Fibroblast of lung (primary cell): ENCODE results near the gene SLC6A8. TPM values are rescaled to one million over a fixed set of nuclear protein-coding genes. Genes with fewer than 3 reads are reported as not detected.

Experiments used
- DNase-seq, 2 donors: peaks; one replicate each; pipeline versions ENCODE4 v3.0.0 to v3.0.0-alpha.2; 2010; ENCODE audit warnings: low read depth in 2 of 2
- H2AFZ ChIP-seq: 2 replicates; pipeline ENCODE4 v1.5.1; 2012; ENCODE audit warnings: low read length, control low read depth, inconsistent platforms
- H3K27ac ChIP-seq: 2 replicates; pipeline ENCODE4 v1.5.1; 2011; ENCODE audit warnings: low read length, control low read depth; ENCODE audit not compliant: insufficient read depth
- H3K27me3 ChIP-seq: 2 replicates; pipeline ENCODE4 v1.5.1; 2011; ENCODE audit warnings: mild to moderate bottlenecking, low read length; ENCODE audit not compliant: control insufficient read depth, insufficient read depth
- H3K36me3 ChIP-seq: 2 replicates; pipeline ENCODE4 v1.5.1; 2011; ENCODE audit warnings: low read length; ENCODE audit not compliant: control insufficient read depth, insufficient read depth
- H3K4me1 ChIP-seq: 2 replicates; pipeline ENCODE4 v1.5.1; 2011; ENCODE audit warnings: low read length; ENCODE audit not compliant: control insufficient read depth, insufficient read depth; ENCODE audit errors: extremely low read depth
- H3K4me2 ChIP-seq: 2 replicates; pipeline ENCODE4 v1.5.1; 2011; ENCODE audit warnings: low read length, control low read depth; ENCODE audit not compliant: insufficient read depth; ENCODE audit errors: extremely low read depth
- H3K4me3 ChIP-seq, 4 experiments: fragments of 200-600 bp in 1 of 4; sonication (generic) in 1 of 4; replicated peaks in 1 of 4; 2 replicates each; pipeline ENCODE4 v1.5.1; 2011 to 2016; ENCODE audit warnings: low read length in 4 of 4, low read depth in 3 of 4, mild to moderate bottlenecking in 3 of 4, control low read depth in 2 of 4, inconsistent platforms in 1 of 4, mixed read lengths in 1 of 4; ENCODE audit not compliant: insufficient read depth in 1 of 4; ENCODE audit errors: control extremely low read depth in 1 of 4
- H3K79me2 ChIP-seq: 2 replicates; pipeline ENCODE4 v1.5.1; 2012; ENCODE audit warnings: mild to moderate bottlenecking, low read length, inconsistent platforms; ENCODE audit not compliant: control insufficient read depth, insufficient read depth
- H3K9ac ChIP-seq: 2 replicates; pipeline ENCODE4 v1.5.1; 2011; ENCODE audit warnings: mild to moderate bottlenecking, low read length, control low read depth; ENCODE audit not compliant: insufficient read depth
- H3K9me3 ChIP-seq: 2 replicates; pipeline ENCODE4 v1.5.1; 2012; ENCODE audit warnings: low read depth, low read length; ENCODE audit not compliant: control insufficient read depth, insufficient read depth
- H4K20me1 ChIP-seq: 2 replicates; pipeline ENCODE4 v1.5.1; 2011; ENCODE audit warnings: low read length; ENCODE audit not compliant: control insufficient read depth, insufficient read depth; ENCODE audit errors: extremely low read depth
- CTCF ChIP-seq, 2 donors: IDR thresholded peaks in 1 of 2; conservative IDR thresholded peaks in 1 of 2; 1 replicate in 1 of 2; 2 replicates in 1 of 2; pipeline ENCODE4 v1.5.1; 2011 to 2012; ENCODE audit warnings: low read length in 2 of 2, control low read depth in 1 of 2, inconsistent platforms in 1 of 2, low read depth in 1 of 2, mild to moderate bottlenecking in 1 of 2
- EZH2 ChIP-seq: IDR thresholded peaks from 2 replicates; pipeline ENCODE4 v1.5.1; 2012; ENCODE audit warnings: low read length, control low read depth, mild to moderate bottlenecking; ENCODE audit errors: missing control alignments
- polyA plus RNA-seq, 2 donors: library from polyadenylated mRNA; depleted of rRNA in 1 of 2; stranded (reverse) in 1 of 2; unstranded in 1 of 2; fragments of >200 nt; gene quantifications; 2 replicates each; pipeline ENCODE4 v1.2.1, GENCODE V29; 2011 to 2012; ENCODE audit warnings: missing spikeins in 1 of 2
- total RNA-seq: library from RNA; depleted of rRNA; stranded (reverse); fragments of >200 nt; gene quantifications from 2 replicates; pipeline ENCODE4 v1.2.1, GENCODE V29; 2014

SLC6A8 gene
- total and polyA plus RNA-seq, 2 donors (not counting 1 experiment from before 2014, with no cell fraction given) = 7.7 to 11.1 TPM

DNA sequence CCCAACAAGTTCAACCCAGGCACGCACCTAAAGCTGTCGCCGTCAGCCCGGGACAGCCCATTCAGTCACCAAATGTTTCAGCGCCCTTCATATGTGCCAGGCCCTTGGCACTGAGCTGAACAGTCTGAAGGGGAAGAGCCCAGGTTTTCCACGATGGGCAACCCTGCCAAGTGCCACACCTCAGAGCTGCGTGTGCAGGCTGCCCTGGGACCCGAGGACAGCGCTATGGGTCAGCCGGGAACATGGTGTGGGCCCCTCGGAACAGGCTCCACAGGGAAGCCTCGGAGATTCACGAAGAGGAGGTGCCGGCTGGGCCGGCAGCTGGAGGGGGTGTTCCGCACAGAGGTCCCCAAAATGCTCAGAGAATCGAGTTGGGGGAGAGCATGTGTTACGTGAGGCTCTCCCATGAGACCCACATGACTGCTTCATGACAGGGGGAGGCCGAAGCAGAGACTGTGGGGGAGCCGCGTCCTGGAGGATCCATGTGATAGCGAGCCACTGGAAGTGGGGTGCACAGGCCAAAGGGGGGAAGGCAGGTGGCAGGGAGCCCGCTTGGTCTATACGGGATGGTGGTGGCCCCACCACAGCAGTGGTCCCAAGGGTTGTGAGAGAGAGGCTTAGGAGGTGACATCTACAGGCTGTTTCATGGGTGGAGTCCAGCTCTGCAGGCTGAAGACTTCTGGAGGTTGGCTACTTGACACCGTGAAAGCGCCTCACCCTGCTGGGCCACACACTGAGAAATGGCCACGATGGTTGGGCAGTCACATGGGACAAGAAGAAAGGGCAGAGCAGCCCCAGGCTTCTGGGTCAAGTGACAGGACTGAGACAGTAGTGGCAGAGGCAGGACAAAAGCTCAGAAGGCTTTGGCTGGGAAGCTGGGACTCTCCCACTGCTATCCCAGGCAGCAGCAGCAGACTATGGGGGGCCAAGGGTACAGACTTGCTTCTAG is 22.3 kb downstream of the SLC6A8 start:
- DNase-seq = no peak
- Histone ChIP-seq H3K27ac (no peak overlapping the region), H3K9ac (no peak overlapping the region), H3K9me3 (no peaks in the 10 kb centered on the region), H3K4me2 (no peak overlapping the region), H2AFZ (no peak overlapping the region), H3K27me3 (no peaks in the 10 kb centered on the region), H4K20me1 (no peaks in the 10 kb centered on the region), H3K4me3 (no peak overlapping the region), H3K79me2 (no peaks in the 10 kb centered on the region), H3K36me3 (peaks cover 1% of the 10 kb centered on the region), H3K4me1 (no peaks in the 10 kb centered on the region)
- TF ChIP-seq EZH2 = no peak
- no peak for TF ChIP-seq CTCF (conservative IDR thresholded peaks at IDR 0.05 in 1 of 2, IDR thresholded peaks at IDR 0.05 in 1 of 2; ENCODE audit: low read depth in 1 of 2, low read length in 2 of 2)

DNA sequence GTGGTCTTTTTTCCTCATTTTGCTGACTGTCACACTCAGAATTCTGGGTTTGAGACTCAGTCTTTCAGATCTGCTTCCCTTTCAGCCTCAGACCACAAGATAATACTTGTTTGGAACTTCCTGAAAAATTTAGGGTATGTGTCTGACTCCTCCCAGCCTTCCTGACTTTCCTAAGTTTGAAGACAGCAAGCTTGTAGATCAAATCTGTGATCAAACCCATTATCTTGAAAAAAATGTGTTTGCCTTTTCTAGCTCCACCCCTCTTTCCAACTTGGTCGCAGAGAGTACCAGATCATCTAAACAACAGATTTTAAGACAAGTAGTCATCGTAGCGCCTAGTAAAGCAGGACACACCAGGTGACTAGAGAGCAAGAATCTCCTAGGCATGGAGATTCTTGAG is 26.5 kb downstream of the SLC6A8 start:
- TF ChIP-seq EZH2 (no peak), CTCF (conservative IDR thresholded peaks at IDR 0.05 in 1 of 2, IDR thresholded peaks at IDR 0.05 in 1 of 2; ENCODE audit: low read depth in 1 of 2, low read length in 2 of 2) (no peak)

GRCh38 chrX:153717445-153717844 is 29.7 kb downstream of the SLC6A8 start:
- no peaks in the 10 kb centered on the region for H3K9me3 ChIP-seq
- H3K27me3 ChIP-seq = no peaks in the 10 kb centered on the region
- H3K4me1 ChIP-seq = no peaks in the 10 kb centered on the region
- no peaks in the 10 kb centered on the region for H4K20me1 ChIP-seq
- no peak for DNase-seq
- peaks cover 6% of the 10 kb centered on the region for H3K36me3 ChIP-seq
- no peak overlapping the region for H3K27ac ChIP-seq
- no peak overlapping the region for H3K9ac ChIP-seq
- H2AFZ ChIP-seq = no peak overlapping the region
- peaks cover 6% of the 10 kb centered on the region for H3K79me2 ChIP-seq
- TF ChIP-seq CTCF (conservative IDR thresholded peaks at IDR 0.05 in 1 of 2, IDR thresholded peaks at IDR 0.05 in 1 of 2; ENCODE audit: low read depth in 1 of 2, low read length in 2 of 2) (no peak), EZH2 (no peak)
- no peak overlapping the region for H3K4me3 ChIP-seq
- no peak overlapping the region for H3K4me2 ChIP-seq

More for the DNA sequence above, 26.5 kb downstream of the SLC6A8 start:
- Histone ChIP-seq H3K9ac (no peak overlapping the region), H3K79me2 (no peaks in the 10 kb centered on the region), H4K20me1 (no peaks in the 10 kb centered on the region), H3K27ac (no peak overlapping the region), H3K9me3 (no peaks in the 10 kb centered on the region), H2AFZ (no peak overlapping the region), H3K27me3 (no peaks in the 10 kb centered on the region), H3K4me1 (no peaks in the 10 kb centered on the region), H3K36me3 (peaks cover 2% of the 10 kb centered on the region), H3K4me2 (no peak overlapping the region), H3K4me3 (no peak overlapping the region)
- DNase-seq = no peak
